Right renal pelvis (tissue), 4 donors: ENCODE data around the gene STK11. TPM values are rescaled to one million over a fixed set of nuclear protein-coding genes. Genes with fewer than 3 reads are reported as not detected.
"Not testable (repeated sequence)": the region's sequence is repeated elsewhere in the genome, so short reads cannot be mapped to it uniquely, and the experiment has no call there.

ENCODE experiments used
- DNase-seq, 4 donors: peaks; one replicate each; pipeline ENCODE4 v3.0.0-alpha.2; 2013; ENCODE audit warnings: low read depth in 4 of 4, low spot score in 3 of 4, missing footprints in 1 of 4
- polyA plus RNA-seq, 4 donors: library from polyadenylated mRNA; unstranded; fragments of 120-200 nt; gene quantifications; one replicate each; pipeline ENCODE4 v1.2.1, GENCODE V29; 2013; ENCODE audit not compliant: insufficient read length in 4 of 4

Gene STK11
- polyA plus RNA-seq, 4 donors: 50.1 to 65.9 (median 53.3) TPM

GRCh38 chr19:1168572-1169410 is 36.8 kb upstream of the STK11 start:
- no peak for DNase-seq

DNA sequence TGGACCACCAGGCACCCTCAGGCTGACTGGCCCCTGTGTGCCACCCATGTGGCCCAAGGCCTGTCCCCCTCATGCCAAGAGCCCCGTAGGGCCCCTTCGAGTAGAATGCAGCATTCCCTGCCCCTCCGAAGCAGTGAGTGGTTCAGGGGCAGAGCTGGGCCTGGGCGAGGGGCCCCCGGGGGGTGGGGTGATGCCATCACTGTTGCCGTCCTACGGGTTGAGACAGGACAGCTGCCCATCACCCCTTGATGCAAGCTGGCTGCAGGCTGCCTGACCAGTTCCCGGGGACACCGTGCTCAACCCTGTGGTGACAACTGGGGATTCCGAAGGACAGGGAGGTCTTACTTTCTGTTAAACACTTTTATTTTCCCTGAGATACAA is 36.2 kb upstream of the STK11 start:
- DNase-seq: no peak

- no peak for DNase-seq
Observed at GRCh38 chr19:1169921-1170885, 35.4 kb upstream of the STK11 start.

DNA sequence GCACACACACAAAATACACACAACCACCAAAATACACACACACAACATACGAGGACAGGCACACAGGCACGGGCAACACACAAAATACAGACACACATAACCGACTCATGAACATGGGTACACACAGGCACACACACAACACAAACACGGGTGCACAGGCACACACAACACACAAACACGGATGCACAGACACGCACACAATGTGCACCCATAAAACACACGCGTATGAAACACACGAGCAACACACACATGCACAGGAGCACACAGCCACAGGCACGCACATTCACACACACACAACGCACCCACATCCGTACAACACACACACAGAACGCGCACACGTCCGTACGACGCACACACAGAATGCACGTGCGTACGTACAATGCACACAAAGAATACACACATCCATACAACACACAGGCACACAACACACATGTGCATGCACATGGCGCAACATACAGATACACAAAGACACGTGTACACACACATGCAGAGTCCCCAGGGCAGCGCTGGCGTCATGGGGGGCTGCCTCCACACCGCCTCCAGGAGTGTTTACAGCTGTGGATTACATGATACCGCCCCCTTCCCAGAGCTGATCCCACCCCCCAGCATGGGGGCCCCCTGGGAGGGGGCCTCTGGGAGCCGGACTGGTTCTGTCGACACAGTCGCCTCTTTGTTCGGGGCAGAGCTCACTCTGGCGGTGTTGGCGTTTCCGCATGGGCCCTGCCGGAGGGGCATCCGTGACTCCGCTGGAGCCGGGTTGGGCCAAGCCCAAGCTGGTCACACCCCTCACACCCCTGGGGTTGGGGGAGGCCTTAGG is 34.4 kb upstream of the STK11 start:
- no peak for DNase-seq

- DNase-seq: no peak
Observed at GRCh38 chr19:1171755-1172352, 33.7 kb upstream of the STK11 start.

GRCh38 chr19:1172353-1173158 is 33.0 kb upstream of the STK11 start:
- no peak for DNase-seq

GRCh38 chr19:1173159-1173844 is 32.3 kb upstream of the STK11 start:
- no peak for DNase-seq

DNA sequence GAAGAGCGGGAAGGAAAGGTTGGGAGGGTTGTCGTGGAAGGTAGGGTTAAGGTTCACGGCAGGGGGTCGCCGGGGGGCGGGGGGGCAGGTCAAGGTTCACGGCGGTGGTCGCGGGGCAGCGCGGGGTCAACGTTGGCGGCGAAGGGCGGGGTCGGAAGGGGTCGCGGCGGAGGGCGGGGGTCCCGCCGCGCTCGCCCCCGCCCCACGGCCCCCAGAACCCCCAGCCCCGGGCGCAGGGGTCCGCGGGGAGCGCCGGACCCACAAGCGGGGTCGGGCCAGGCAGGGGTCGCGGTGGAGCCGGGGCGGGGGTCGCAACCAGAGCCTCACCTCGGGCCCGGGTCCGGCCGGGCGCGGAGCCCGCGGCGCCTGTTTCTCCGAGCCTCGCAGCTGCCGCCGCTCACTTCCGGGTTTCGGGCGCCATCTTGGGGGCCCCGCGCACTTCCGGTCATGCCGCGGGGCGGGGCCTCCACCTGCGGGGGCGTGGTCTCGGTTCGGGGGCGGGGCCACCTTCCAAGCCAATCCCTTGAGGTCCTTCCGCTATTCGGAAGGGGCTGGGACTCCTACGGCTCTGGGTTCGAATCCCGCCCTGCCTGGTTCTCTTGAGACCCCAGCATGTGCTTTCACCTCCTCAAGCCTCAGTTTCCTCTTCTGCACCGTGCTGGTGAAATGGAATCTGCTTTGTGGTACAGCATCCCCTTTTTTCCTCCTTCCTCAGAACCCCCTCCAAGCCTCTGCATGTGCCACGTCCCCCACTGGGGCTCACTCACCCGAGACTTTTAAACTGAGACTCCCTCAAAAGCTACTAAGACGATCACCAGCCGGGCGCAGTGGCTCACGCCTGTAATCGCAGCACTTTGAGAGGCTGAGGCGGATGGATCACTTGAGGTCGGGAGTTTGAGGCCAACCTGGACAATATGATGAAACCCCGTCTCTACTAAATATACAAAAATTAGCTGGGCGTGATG is 31.5 kb upstream of the STK11 start, which contains the start of gene SBNO2:
Gene SBNO2, minus strand, starts transcription at position 424 of the 965 bp plus-strand sequence. CDS start 19,992 bp downstream, outside the sequence.
- DNase-seq: peak in 1 of 4 donors; percentile 72

GRCh38 chr19:1177322-1178114 is 28.1 kb upstream of the STK11 start:
- DNase-seq: no peak

DNA sequence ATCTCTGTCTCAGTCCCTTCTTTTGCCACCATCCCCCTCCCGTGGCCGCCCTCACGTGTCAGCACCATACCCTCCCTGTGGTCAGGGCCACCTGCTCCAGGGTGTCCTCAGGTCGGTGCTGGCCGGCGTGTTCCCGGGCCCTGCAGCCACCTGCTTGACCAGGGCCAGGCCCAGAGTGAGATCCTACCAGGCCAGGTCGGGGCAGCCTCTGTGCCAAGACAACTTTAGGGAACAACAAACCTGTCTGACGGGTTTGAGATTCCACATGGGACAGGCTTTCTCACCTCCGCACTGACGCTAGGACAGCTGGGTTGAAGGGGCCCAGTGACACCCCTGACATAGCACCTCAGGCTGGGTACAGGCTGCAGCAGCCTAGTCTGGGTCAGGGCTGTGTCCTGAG is 24.0 kb upstream of the STK11 start:
- no peak for DNase-seq

DNA sequence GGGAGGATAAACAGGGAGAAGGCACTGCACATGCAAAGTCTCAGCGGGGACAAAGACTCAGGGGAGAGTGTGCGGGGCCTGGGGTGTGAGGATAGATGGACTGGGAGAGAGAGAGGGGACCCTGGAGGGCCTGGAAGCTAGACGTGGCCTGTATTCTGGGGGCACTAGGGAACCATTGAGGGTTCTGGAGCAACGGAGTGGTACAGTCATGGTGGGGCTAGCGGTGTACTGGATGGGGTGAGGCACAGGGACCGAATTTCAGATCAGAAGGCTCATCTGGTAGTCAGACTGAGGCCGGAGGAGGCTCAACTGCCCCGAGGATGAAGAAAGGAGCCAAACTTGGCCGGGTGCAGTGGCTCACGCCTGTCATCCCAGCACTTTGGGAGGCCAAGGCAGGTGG is 23.5 kb upstream of the STK11 start:
- DNase-seq: no peak

GRCh38 chr19:1182727-1183126 is 22.9 kb upstream of the STK11 start:
- no peak for DNase-seq

DNA sequence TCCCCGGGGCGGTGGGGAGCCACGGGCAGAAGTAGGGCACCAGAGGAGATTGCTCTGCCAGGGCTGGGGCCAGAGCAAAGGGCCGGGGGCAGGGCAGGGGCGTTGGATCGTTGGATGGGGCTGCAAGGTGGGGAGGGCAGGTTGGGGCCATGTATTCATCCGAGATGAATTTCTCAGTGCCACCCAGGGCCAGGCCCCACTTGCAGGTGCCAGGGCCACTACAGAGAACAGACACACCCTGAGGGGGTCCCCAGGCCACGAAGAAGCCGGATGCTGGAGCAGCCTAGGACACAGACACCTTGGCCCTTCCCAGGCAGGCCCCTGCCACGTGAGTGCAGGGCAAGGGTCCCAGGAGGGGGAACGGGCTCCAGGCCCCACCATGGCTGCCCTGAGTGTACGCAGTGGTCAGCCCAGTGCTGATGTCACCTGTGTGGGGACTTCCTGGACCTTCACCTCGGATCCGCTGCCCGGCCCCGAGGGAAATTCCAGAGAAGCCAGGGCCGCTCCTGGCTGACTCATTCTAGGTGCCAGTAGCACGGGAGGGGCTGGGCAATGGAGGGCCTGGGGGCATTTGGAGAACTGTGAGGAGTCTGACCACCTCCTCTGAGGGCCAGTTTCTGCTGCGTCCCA is 21.9 kb upstream of the STK11 start:
- DNase-seq: no peak

DNA sequence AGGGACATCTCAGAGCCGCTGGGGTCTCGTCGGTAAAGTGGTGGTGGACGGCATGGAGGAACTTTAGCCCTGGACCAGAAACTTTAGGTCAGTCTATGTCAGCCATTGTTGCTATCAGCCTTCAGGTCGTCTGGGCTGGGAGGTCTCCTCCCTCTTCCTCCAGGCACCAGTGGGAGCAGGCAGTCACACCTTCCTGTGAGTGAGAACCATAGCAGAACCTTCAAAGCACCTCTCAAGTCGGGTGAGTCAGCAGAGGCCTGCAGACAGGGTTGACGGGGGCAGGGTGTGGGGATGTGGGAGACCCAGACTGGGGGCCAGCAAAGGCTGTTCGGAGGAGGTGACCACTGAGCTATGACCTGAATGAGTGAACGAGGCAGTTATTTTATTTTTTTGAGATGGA is 16.2 kb upstream of the STK11 start:
- DNase-seq: no peak

DNA sequence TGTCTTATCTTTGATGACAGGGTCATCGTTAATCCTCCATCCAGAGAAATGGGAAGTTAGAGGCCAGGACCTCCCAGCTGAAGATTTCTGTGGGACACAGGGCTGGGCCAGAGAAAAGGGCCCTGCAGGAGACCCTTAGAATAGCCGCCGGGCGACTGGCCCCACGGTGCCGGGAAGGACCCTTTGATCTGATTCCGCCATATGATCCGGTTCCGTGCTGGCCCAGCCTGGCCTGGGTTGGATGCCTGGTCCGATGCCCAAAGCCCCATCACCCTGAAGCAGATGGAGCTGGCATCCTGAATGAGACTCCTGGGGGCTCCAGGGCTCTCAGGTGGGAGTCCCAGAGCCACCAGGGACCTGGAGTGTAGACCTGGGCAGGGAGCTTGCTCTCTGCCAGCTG is 6.0 kb upstream of the STK11 start:
- DNase-seq: no peak

- DNase-seq: not testable (repeated sequence)
Observed at GRCh38 chr19:1200614-1201013, 5.0 kb upstream of the STK11 start.
